Muscle of arm (tissue), 12 donors: Measurements from ENCODE around the gene TFDP1. TPM values are rescaled to one million over a fixed set of nuclear protein-coding genes. Genes with fewer than 3 reads are reported as not detected.
A peak's percentile ranks its signal among the peaks of the same experiment; 100 is the strongest.

ENCODE experiments used
- DNase-seq: peaks from one replicate; pipeline ENCODE4 v3.0.0-alpha.2; 2013
- polyA plus RNA-seq, 12 donors: library from polyadenylated mRNA; unstranded; fragments of 120-200 nt; gene quantifications; one replicate each; pipeline ENCODE4 v1.2.1, GENCODE V29; 2013; ENCODE audit not compliant: insufficient read length in 12 of 12

The TFDP1 gene
- polyA plus RNA-seq, 12 donors: 46.7 to 69.4 (median 59.0) TPM; not detected in 1

DNA sequence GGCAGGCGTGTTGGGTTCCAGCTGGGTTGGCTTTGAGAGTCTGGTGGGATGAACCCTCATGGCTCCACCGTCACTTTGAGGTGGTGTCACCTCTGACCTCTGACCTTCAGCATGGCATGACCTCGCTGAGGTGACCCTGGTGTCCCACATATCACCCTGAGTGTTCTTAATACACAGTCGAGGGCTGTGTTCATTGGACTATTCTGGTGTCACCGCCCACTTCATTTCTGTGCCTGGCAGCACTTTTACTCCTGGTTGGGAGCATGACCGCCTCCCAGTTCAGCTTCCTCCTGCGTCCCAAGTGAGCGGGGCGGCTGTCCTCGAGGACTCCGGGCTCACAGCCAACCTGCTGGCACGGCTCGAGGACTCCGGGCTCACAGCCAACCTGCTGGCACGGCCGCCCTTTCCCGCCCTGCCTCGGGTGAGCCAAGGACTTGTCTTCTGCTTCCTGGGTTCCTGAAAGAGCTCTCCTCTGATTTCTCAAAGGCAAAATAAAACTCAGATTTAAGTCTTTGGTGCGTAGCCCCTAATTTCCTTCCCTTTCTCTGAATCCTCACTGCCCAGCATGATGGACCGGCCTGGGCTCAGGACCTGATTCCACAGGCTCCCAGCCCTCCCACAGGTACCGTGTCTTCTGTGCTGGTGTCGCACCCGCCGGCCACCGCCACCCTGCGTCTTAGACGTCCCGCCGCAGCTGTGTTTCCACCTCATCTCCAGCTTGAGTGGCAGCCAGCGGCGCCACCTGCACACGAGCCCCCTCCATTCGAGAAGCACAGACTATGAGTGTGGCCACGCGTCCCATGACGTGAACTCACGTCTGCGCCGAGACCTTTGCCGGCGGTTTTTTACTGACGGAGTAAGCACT lies 63.0 kb downstream of the TFDP1 start:
- DNase-seq: peak; percentile 36

DNA sequence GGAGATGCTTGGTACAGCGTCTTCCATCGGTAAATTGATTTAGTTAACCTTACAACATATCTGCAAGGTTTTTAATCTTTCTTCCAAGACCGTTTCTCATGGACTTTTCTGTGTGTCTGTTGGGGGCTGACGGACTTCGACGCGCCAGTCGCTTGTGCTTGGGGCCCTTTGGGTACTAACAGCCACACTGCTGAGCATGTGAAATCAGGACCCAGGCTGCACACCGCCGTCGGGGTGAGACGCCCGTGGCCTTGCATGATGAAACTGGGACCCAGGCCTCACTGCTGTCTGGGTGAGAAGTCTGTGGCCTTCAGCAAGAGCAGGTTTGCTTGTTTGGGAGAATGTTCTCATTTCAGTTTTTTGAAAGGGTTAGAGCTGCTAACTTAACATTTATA lies 63.7 kb downstream of the TFDP1 start:
- DNase-seq: no peak

GRCh38 chr13:113649212-113649611 lies 64.7 kb downstream of the TFDP1 start:
- no peak for DNase-seq

- DNase-seq: no peak
Measured at GRCh38 chr13:113650275-113650674, 65.7 kb downstream of the TFDP1 start.

GRCh38 chr13:113650731-113651148 lies 66.2 kb downstream of the TFDP1 start:
- no peak for DNase-seq

DNA sequence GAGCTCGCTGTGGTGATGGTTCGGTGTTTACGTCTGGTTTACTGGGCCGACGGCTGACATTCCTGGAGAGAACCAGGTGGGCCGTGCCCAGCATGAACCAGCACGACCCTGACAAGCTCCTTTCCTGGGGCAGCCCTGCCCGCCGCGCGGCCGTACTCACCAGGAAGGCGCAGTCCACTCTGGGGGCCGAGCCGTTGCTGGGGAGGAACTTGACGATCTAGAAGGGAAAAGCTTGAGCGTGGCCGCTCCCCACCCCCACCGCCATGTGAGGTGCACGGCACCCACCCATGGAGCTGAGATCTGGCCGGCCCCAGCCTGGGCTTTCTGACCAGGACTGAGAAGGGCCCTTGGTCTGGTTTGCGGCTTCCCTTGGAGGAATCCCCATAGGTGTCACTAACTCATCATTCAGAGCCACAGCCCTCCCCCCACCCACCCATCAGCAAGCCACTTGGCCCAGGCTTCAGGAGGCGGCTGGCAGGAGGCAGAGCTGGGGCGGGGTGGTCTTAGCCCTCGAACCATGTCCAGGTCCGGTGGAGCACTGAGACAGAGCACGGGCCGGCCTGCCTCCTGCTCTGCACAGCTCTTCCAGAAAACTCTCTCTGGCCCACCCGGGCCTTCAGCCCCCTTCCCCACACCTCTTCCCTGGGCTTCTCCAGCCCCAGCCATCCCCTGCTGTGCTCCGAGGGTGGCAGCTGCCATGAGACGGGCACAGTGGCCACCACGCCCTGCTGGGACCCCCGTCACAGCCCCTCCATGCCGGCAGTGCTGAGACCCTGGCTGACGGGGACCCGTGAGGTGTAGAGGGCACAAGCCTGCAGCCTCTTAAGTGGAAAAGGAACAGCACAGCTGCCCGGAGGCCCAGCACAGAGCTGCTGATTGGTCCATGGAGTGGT lies 67.2 kb downstream of the TFDP1 start:
- DNase-seq: no peak

- DNase-seq: no peak
Measured at GRCh38 chr13:113652404-113653263, 68.1 kb downstream of the TFDP1 start.

GRCh38 chr13:113653264-113654174 lies 69.0 kb downstream of the TFDP1 start:
- DNase-seq: no peak

GRCh38 chr13:113654175-113654560 lies 69.6 kb downstream of the TFDP1 start:
- no peak for DNase-seq

DNA sequence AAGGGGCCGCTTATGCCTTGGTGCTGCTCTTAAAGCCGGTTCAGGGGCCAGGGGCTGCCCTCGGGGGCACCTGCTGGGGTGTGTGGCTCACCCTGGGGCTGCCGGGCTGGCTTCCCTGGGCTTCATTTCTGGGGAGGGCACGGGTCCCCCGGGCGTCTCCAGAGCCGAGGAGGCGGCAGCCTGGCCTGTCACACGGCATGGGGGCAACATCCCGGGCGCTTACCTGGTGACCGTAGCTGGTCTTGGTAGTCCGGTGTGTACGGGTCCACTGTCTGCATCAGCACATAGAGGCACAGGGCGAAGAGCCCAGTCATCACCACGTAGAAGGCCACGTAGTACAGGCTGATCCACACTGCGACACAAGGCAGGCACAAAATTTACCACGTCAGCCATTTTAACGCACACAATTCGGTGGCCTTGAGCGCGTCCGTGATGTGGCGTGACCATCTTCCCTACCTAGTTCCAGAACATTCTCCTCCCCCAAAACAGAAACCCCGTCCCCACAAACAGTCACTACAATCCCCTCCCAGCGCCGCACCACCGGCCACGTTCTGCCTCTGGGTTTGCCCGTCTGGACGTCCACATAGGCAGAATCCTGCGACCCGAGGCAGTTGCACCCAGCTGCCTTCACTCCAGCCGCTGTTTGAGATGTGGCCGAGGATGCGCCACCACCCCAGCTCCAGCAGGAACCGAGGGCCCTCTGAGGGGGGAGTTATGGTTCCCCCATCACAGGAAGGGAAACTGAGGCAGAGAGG lies 70.2 kb downstream of the TFDP1 start:
- no peak for DNase-seq

DNA sequence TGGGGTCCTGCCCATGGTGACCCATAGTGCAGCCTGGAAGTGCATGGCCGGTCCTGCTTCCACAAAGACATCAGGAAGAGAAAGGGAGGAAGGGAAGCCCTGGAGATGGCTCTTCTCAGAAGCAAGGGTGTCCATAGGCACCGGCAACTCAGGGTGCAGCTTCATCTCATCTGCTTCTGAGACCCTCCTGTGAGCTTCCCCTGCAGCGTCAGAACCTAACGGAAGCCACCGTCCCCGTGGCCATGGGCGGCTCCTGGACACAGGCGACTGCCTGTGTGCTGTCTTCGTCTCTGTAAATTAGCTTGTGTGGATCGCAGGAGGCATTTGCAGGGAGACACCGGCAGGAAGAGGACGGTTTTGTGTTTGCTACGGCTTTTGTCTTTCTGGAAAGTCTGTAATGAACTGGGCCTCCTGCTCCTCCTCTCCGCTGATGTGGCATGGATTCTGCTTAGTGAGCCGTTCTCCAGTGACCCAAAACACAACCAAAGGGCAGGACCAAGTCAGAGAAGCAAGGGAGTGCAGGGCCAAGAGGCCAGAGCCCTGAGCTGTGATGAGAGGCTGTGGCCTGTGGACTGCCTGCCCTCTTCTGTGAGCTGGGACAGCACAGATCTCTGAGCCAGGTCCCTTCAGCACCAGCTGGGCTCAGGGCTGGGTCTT lies 70.9 kb downstream of the TFDP1 start:
- DNase-seq: no peak

GRCh38 chr13:113656003-113656588 lies 71.5 kb downstream of the TFDP1 start:
- DNase-seq: no peak

GRCh38 chr13:113656831-113657671 lies 72.5 kb downstream of the TFDP1 start:
- DNase-seq: no peak

GRCh38 chr13:113657851-113658741 lies 73.5 kb downstream of the TFDP1 start, which contains the start of gene ATP4B:
Gene ATP4B (minus strand): TSS chr13:113658198. CDS start chr13:113658144, 54 bp downstream.
- no peak for DNase-seq

DNA sequence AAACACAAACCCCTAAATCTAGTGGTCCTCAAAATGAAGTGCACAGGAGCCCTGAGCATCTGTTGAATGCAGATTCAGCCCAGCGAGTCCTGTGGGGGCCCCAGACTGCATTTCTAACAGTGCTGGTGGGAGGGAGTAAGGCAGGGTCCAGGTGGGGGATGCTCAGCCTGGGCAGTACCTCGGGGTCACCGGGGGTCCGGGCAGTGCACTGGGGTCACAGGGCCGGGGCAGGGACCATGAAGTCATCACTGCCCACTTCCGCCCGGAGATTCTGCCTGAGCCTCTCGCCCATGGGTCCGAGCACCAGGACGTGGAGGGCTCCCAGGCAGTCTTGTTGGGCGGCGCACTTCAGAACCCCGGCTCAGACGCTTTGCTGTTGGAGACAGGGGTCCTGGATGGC lies 74.3 kb downstream of the TFDP1 start:
- DNase-seq: no peak

DNA sequence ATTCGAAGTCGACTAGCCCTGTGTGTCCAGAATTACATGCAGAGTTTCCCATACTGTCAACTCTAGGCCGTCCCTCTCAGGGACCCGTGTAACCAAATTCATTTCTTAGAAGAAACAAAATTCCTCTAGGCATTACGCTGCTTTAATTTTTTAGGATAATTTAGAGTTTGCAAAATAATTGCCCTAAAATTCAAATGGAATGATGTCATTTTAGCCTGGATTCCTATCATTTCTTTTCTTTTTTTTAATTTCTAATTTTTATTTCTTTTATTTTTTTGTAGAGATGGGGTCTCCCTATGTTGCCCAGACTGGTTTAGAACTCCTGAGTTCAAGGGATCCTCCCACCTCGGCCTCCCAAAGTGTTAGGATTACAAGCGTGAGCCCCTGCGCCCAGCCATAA lies 74.8 kb downstream of the TFDP1 start:
- no peak for DNase-seq

- DNase-seq: no peak
Measured at GRCh38 chr13:113660066-113660465, 75.5 kb downstream of the TFDP1 start.
